Nephron progenitor cell (in vitro differentiated cells): ENCODE results near the gene TNPO2.

Source experiments
- DNase-seq: peaks from one replicate; pipeline ENCODE4 v3.0.0; 2021
- H3K27ac Mint-ChIP-seq: 2 replicates; pipeline ENCODE4 v1.8.0; 2021; ENCODE audit warnings: mild to moderate bottlenecking, moderate library complexity, mixed read lengths
- H3K27me3 Mint-ChIP-seq: 2 replicates; pipeline ENCODE4 v1.8.0; 2021; ENCODE audit warnings: mild to moderate bottlenecking, low read depth, mixed read lengths; ENCODE audit not compliant: poor library complexity
- H3K36me3 Mint-ChIP-seq: 2 replicates; pipeline ENCODE4 v1.8.0; 2021; ENCODE audit warnings: low read depth, mixed read lengths
- H3K4me1 Mint-ChIP-seq: 2 replicates; pipeline ENCODE4 v1.8.0; 2021; ENCODE audit warnings: mixed read lengths
- H3K4me3 Mint-ChIP-seq: 2 replicates; pipeline ENCODE4 v1.8.0; 2021; ENCODE audit warnings: mild to moderate bottlenecking, moderate library complexity, mixed read lengths
- H3K9me3 Mint-ChIP-seq: 2 replicates; pipeline ENCODE4 v1.8.0; 2021; ENCODE audit warnings: mild to moderate bottlenecking, moderate library complexity, mixed read lengths
- CTCF ChIP-seq: fragments of 200-600 bp; sonication (generic); IDR thresholded peaks from 2 replicates; pipeline ENCODE4 v1.5.0; 2021; ENCODE audit warnings: antibody characterized with exemption

Gene TNPO2

GRCh38 chr19:12749938-12750521 is 26.3 kb upstream of the TNPO2 start:
- peaks cover 5% of the 10 kb centered on the region for H3K4me1 Mint-ChIP-seq
- H3K27me3 Mint-ChIP-seq, result peaks cover 68% of the 10 kb centered on the region
- peaks cover 35% of the 10 kb centered on the region for H3K36me3 Mint-ChIP-seq
- peaks cover 13% of the 10 kb centered on the region for H3K9me3 Mint-ChIP-seq
- no peak overlapping the region for H3K4me3 Mint-ChIP-seq
- no peak for TF ChIP-seq CTCF
- no peak overlapping the region for H3K27ac Mint-ChIP-seq
- DNase-seq, result no peak

- H3K27ac Mint-ChIP-seq, result no peak overlapping the region
- peaks cover 13% of the 10 kb centered on the region for H3K9me3 Mint-ChIP-seq
- no peak for TF ChIP-seq CTCF
- H3K4me1 Mint-ChIP-seq, result peaks cover 5% of the 10 kb centered on the region
- peaks cover 45% of the 10 kb centered on the region for H3K36me3 Mint-ChIP-seq
- H3K27me3 Mint-ChIP-seq, result peaks cover 54% of the 10 kb centered on the region
- DNase-seq, result no peak
- no peak overlapping the region for H3K4me3 Mint-ChIP-seq
These were observed 24.8 kb upstream of the TNPO2 start for GRCh38 chr19:12748489-12748888.

DNA sequence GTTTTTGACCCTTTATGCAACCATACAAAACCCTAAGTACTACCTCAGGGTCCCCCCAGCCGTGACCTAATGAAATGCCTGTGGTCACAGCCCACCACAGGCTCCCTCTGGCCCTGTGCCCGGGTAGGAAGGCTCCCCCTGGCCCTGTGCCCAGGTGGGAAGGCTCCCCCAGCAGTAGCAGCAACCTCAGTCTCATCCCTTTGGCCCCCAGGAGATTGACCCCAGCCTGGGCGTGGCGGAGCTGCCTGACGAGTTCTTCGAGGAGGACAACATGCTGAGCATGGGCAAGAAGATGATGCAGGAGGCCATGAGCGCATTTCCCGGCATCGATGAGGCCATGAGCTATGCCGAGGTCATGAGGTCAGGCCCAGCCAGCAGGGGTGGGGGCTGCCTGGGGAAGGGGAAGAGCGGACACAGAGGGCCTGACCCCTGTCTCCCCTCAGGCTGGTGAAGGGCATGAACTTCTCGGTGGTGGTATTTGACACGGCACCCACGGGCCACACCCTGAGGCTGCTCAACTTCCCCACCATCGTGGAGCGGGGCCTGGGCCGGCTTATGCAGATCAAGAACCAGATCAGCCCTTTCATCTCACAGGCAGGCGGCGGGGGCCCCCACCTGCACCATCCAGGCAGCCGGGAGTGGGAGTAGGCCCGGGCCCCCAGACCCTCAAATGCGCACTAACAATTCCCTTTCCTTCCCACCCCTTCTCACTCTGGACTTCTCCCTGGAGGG is 21.6 kb upstream of the TNPO2 start:
- DNase-seq, result no peak
- Mint-ChIP-seq H3K9me3 (peaks cover 13% of the 10 kb centered on the region), H3K36me3 (peaks cover 64% of the 10 kb centered on the region), H3K27ac (no peak overlapping the region), H3K4me1 (peaks cover 5% of the 10 kb centered on the region), H3K27me3 (peaks cover 22% of the 10 kb centered on the region), H3K4me3 (no peak overlapping the region)
- no peak for TF ChIP-seq CTCF

- H3K4me3 Mint-ChIP-seq, result peak overlapping the region; percentile 100
- no peak for DNase-seq
- peaks cover 2% of the 10 kb centered on the region for H3K27me3 Mint-ChIP-seq
- no peaks in the 10 kb centered on the region for H3K9me3 Mint-ChIP-seq
- H3K27ac Mint-ChIP-seq, result peak overlapping the region; percentile 100
- peaks cover 27% of the 10 kb centered on the region for H3K36me3 Mint-ChIP-seq
- no peak for TF ChIP-seq CTCF
- peaks cover 36% of the 10 kb centered on the region for H3K4me1 Mint-ChIP-seq
These were observed 14.2 kb upstream of the TNPO2 start for GRCh38 chr19:12737835-12738351.

DNA sequence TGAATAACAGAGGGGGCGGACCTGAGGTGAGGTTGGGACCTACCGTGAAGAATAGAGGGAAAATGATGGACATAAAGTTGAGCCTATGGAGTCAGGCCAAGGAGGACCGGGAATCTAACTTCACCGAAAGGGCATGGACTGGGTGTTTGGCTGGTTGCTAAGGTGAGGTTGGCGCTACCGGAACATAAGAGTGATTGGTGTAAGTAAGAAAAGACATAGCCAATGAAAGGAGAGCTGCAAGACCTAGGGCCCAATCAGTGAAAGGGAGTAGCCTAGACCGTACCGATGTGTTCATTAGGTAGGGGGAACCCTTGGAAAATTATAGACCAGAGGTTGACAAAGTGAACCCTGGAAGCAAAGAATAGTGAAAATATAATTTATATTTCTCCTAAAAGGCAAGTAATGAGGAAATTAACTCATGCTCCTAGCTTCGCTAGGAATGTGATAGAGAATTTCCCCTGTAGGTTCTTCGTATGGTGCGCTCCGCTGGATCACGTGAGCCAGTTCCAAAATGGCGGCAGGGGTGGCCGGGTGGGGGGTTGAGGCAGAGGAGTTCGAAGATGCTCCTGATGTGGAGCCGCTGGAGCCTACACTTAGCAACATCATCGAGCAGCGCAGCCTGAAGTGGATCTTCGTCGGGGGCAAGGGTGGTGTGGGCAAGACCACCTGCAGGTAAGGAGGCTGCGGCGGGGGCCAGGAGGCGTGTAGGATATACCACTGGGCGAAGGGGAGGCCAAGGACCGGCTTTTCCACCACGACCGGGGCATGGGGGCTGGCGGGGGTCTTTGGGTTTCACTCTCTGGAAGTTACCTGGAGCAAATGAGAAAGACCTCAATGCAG is 13.5 kb upstream of the TNPO2 start, which contains the start of gene GET3:
TSS of gene GET3 (plus strand) at position 503 of the 840 bp plus-strand sequence. CDS start at position 512, 9 bp downstream.
- DNase-seq, result peak; percentile 82
- H3K27ac Mint-ChIP-seq, result peak within 1 kb of the TSS; percentile 100
- peak within 1 kb of the TSS; percentile 100 for H3K4me3 Mint-ChIP-seq
- no peak for TF ChIP-seq CTCF
- peaks cover 26% of the 10 kb centered on the region for H3K36me3 Mint-ChIP-seq
- peaks cover 43% of the 10 kb centered on the region for H3K4me1 Mint-ChIP-seq
- peaks cover 5% of the 10 kb centered on the region for H3K27me3 Mint-ChIP-seq
- no peaks in the 10 kb centered on the region for H3K9me3 Mint-ChIP-seq
